HCT116 (cell line): ENCODE data around the gene FAM13A. TPM values are rescaled to one million over a fixed set of nuclear protein-coding genes. Genes with fewer than 3 reads are reported as not detected.

Experiments used
- ATAC-seq: fragments of 200-7000 bp; cut with Tn5 transposase; 2 replicates; pipeline ENCODE4 v1.9.1; 2020; ENCODE audit warnings: mild to moderate bottlenecking, moderate library complexity
- BruUV-seq: library from RNA; stranded (reverse); fragments of 400-500 nt; replicated peaks from 2 replicates; lab custom pipeline; 2021; lab: Mats Ljungman, UMichigan
- CTCF ChIA-PET: fragments of 300-600 bp; sonication (Branson Sonifier 250); formaldehyde crosslinking; loops from one replicate; lab custom pipeline; 2021; ENCODE audit warnings: antibody characterized with exemption; lab: Charles Lee
- POLR2A ChIA-PET: fragments of 300-600, 350-600 bp; sonication (Branson Sonifier 250); formaldehyde crosslinking; loops from one replicate; lab custom pipeline; 2021; ENCODE audit warnings: antibody characterized with exemption; lab: Charles Lee
- RAD21 ChIA-PET, 2 experiments: fragments of 300-600 bp; sonication (Branson Sonifier 250); formaldehyde crosslinking; loops; one replicate each; lab custom pipeline; 2023; ENCODE audit warnings: low total read pairs in 2 of 2; ENCODE audit not compliant: uncharacterized antibody in 2 of 2, unreplicated experiment in 2 of 2, low non-redundant PET in 1 of 2; lab: Charles Lee
- DNase-seq: peaks from one replicate; pipeline ENCODE4 v3.0.0-alpha.2; 2010; ENCODE audit warnings: low read depth, low spot score
- H2AFZ ChIP-seq: fragments of 200-600 bp; shearing (Covaris generic), sonication (generic); 2 replicates; pipeline ENCODE4 v1.6.1; 2017; ENCODE audit warnings: low read depth, mixed run types, mixed read lengths, antibody characterized with exemption, low read length; ENCODE audit not compliant: poor library complexity, severe bottlenecking
- H3K27ac ChIP-seq: 2 replicates; pipeline ENCODE4 v1.5.1; 2012; ENCODE audit warnings: low read depth, low read length
- H3K27me3 ChIP-seq: fragments of 200-600 bp; sonication (generic); 2 replicates; pipeline ENCODE4 v1.6.1; 2016; ENCODE audit warnings: mixed run types, low read length, mixed read lengths; ENCODE audit not compliant: insufficient read depth
- H3K36me3 ChIP-seq, 2 experiments: fragments of 200-500 bp in 1 of 2; fragments of 200-600 bp in 1 of 2; sonication (Bioruptor generic) in 1 of 2; sonication (generic) in 1 of 2; 2 replicates each; pipeline versions ENCODE4 v1.5.1 to v1.6.1; 2014 to 2016; ENCODE audit warnings: low read length in 2 of 2, inconsistent platforms in 1 of 2, mixed read lengths in 1 of 2, mixed run types in 1 of 2; ENCODE audit not compliant: insufficient read depth in 2 of 2, control insufficient read depth in 1 of 2
- H3K4me1 ChIP-seq, 2 experiments: fragments of 200-600 bp in 1 of 2; sonication (generic) in 1 of 2; 2 replicates each; pipeline versions ENCODE4 v1.5.1 to v1.6.1; 2012 to 2017; ENCODE audit warnings: low read length in 2 of 2, inconsistent platforms in 1 of 2, mild to moderate bottlenecking in 1 of 2, mixed read lengths in 1 of 2, mixed run types in 1 of 2, moderate library complexity in 1 of 2; ENCODE audit not compliant: insufficient read depth in 2 of 2, control insufficient read depth in 1 of 2
- H3K4me2 ChIP-seq: fragments of 200-600 bp; sonication (generic); 2 replicates; pipeline ENCODE4 v1.6.1; 2017; ENCODE audit warnings: mixed run types, low read length, mixed read lengths
- H3K4me3 ChIP-seq, 2 experiments: fragments of 200-600 bp in 1 of 2; sonication (generic) in 1 of 2; replicated peaks in 1 of 2; 2 replicates each; pipeline ENCODE4 v1.5.1; 2011 to 2016; ENCODE audit warnings: low read length in 2 of 2, control low read depth in 1 of 2, low read depth in 1 of 2, mild to moderate bottlenecking in 1 of 2, mixed read lengths in 1 of 2, mixed run types in 1 of 2
- H3K79me2 ChIP-seq: fragments of 200-600 bp; sonication (generic); 2 replicates; pipeline ENCODE4 v1.6.1; 2017; ENCODE audit warnings: mild to moderate bottlenecking, mixed run types, low read length, moderate library complexity, mixed read lengths; ENCODE audit not compliant: insufficient read depth
- H3K9ac ChIP-seq: fragments of 200-600 bp; sonication (generic); 2 replicates; pipeline ENCODE4 v1.6.1; 2016; ENCODE audit warnings: low read length, mixed read lengths
- H3K9me2 ChIP-seq: fragments of 200-600 bp; sonication (generic), shearing (Covaris generic); 2 replicates; pipeline ENCODE4 v1.6.1; 2017; ENCODE audit warnings: mixed run types, mild to moderate bottlenecking, moderate library complexity; ENCODE audit not compliant: insufficient read depth
- H3K9me3 ChIP-seq, 2 experiments: fragments of 200-500 bp in 1 of 2; fragments of 200-600 bp in 1 of 2; sonication (Bioruptor generic) in 1 of 2; sonication (generic) in 1 of 2; 2 replicates each; pipeline ENCODE4 v1.6.1; 2014 to 2017; ENCODE audit warnings: low read length in 2 of 2, mixed read lengths in 2 of 2, inconsistent platforms in 1 of 2, low read depth in 1 of 2, mild to moderate bottlenecking in 1 of 2, mixed run types in 1 of 2, moderate library complexity in 1 of 2; ENCODE audit not compliant: control insufficient read depth in 1 of 2, insufficient read depth in 1 of 2
- H4K20me1 ChIP-seq: fragments of 200-600 bp; sonication (generic), shearing (Covaris generic); 2 replicates; pipeline ENCODE4 v1.6.1; 2017; ENCODE audit warnings: mixed run types, mild to moderate bottlenecking, moderate library complexity; ENCODE audit not compliant: insufficient read depth
- ELF1 ChIP-seq: IDR thresholded peaks from 2 replicates; pipeline ENCODE4 v1.6.1; 2012; ENCODE audit warnings: low read depth, borderline replicate concordance
- EZH2 ChIP-seq: fragments of 200-600 bp; sonication (generic); IDR thresholded peaks from 2 replicates; pipeline ENCODE4 v1.6.1; 2017; ENCODE audit warnings: antibody characterized with exemption, mixed run types
- FOSL1 ChIP-seq: IDR thresholded peaks from 2 replicates; pipeline ENCODE4 v1.6.1; 2012; ENCODE audit warnings: low read depth
- JUND ChIP-seq: IDR thresholded peaks from 2 replicates; pipeline ENCODE4 v1.6.1; 2012
- POLR2AphosphoS5 ChIP-seq: IDR thresholded peaks from 2 replicates; pipeline ENCODE4 v1.6.1; 2011; ENCODE audit warnings: mild to moderate bottlenecking, low read depth, low read length, moderate library complexity
- RAD21 ChIP-seq: IDR thresholded peaks from 2 replicates; pipeline ENCODE4 v1.6.1; 2012; ENCODE audit warnings: low read depth, mild to moderate bottlenecking
- SIN3A ChIP-seq: IDR thresholded peaks from 2 replicates; pipeline ENCODE4 v1.6.1; 2012; ENCODE audit warnings: low read depth
- SP1 ChIP-seq: IDR thresholded peaks from 2 replicates; pipeline ENCODE4 v1.6.1; 2012; ENCODE audit warnings: low read depth
- TCF7L2 ChIP-seq: IDR thresholded peaks from 2 replicates; pipeline ENCODE4 v1.7.0; 2011; ENCODE audit warnings: borderline replicate concordance, inconsistent platforms; ENCODE audit not compliant: insufficient read depth, insufficient read length; ENCODE audit errors: extremely low read depth
- YY1 ChIP-seq: IDR thresholded peaks from 2 replicates; pipeline ENCODE4 v1.6.1; 2011; ENCODE audit warnings: low read length, low read depth, moderate library complexity, mild to moderate bottlenecking; ENCODE audit not compliant: insufficient replicate concordance; ENCODE audit errors: extremely low read depth
- ZFX ChIP-seq: fragments of 450-650 bp; IDR thresholded peaks from 2 replicates; pipeline ENCODE4 v1.6.1; 2017
- ZNF274 ChIP-seq: fragments of 200-500 bp; sonication (Bioruptor generic); IDR thresholded peaks from 2 replicates; pipeline ENCODE4 v1.6.1; 2014; ENCODE audit warnings: mild to moderate bottlenecking, low read depth, low read length, inconsistent platforms
- intact Hi-C: fragments of 100-400 bp; cut with micrococcal nuclease; formaldehyde crosslinking; loops from 2 replicates; pipeline ENCODE4 v1.10.0; 2022
- total RNA-seq: library from RNA; stranded (reverse); gene quantifications from one replicate; pipeline ENCODE4 v1.2.1, GENCODE V29; 2021; ENCODE audit not compliant: unreplicated experiment
- TF ChIP-seq, protein P1 (sequence below): IDR thresholded peaks from 2 replicates; pipeline ENCODE4 v1.6.1; 2012; ENCODE audit warnings: low read depth
- TF ChIP-seq, protein P2 (sequence below), 3 experiments: fragments of 200-600 bp in 1 of 3; sonication (generic) in 1 of 3; IDR thresholded peaks in 2 of 3; conservative IDR thresholded peaks in 1 of 3; 2 replicates each; pipeline ENCODE4 v1.5.1; 2012 to 2017; ENCODE audit warnings: low read depth in 2 of 3, low read length in 2 of 3, antibody characterized with exemption in 1 of 3, borderline replicate concordance in 1 of 3, control low read depth in 1 of 3, mild to moderate bottlenecking in 1 of 3, mixed read lengths in 1 of 3, mixed run types in 1 of 3, moderate library complexity in 1 of 3; ENCODE audit not compliant: insufficient read depth in 1 of 3
- TF ChIP-seq, protein P3 (sequence below): IDR thresholded peaks from 2 replicates; pipeline ENCODE4 v1.6.1; 2011; ENCODE audit warnings: mild to moderate bottlenecking, low read length, moderate library complexity; ENCODE audit not compliant: insufficient replicate concordance; ENCODE audit errors: extremely low read depth

Gene FAM13A
- total RNA-seq, 1 experiment from 2014 or later = 17.2 TPM

DNA sequence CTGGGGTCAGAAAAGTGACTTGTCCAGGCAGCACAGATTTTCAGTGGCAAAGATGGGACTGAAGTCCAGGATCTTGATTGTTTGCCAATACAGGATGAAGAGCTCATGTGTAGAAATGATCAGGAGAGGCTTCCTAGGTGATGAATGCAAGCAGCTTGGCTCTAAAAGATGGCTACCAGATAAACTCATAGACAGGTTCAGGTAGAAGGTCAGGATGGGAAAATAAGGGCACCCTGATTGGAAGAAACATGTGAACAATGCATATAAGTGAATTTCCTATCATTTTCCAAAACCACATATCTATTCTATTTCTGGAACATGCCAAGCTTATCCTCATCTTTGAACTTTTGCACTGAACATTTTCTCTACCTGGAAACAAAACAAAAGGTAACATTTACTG, 87.7 kb downstream of the FAM13A start:
- ATAC-seq (no peak), DNase-seq (no peak)
- CTCF ChIA-PET = no interaction called here
- BruUV-seq = no TSS peak
- intact Hi-C loops = no loop called here
- POLR2A ChIA-PET = no interaction called here
- Histone ChIP-seq H3K27me3 (no peaks in the 10 kb centered on the region), H3K4me1 (peaks cover 0 to 10% of the 10 kb centered on the region in 2 experiments; a peak in 2 of 4 replicates)
- RAD21 ChIA-PET = no interaction called here
- TF ChIP-seq YY1 (no peak), ZFX (no peak), SIN3A (no peak), FOSL1 (no peak), POLR2AphosphoS5 (no peak), ELF1 (no peak), TCF7L2 (no peak), SP1 (no peak), EZH2 (no peak), RAD21 (no peak), ZNF274 (no peak), JUND (no peak)
- TF ChIP-seq, protein P1, sequence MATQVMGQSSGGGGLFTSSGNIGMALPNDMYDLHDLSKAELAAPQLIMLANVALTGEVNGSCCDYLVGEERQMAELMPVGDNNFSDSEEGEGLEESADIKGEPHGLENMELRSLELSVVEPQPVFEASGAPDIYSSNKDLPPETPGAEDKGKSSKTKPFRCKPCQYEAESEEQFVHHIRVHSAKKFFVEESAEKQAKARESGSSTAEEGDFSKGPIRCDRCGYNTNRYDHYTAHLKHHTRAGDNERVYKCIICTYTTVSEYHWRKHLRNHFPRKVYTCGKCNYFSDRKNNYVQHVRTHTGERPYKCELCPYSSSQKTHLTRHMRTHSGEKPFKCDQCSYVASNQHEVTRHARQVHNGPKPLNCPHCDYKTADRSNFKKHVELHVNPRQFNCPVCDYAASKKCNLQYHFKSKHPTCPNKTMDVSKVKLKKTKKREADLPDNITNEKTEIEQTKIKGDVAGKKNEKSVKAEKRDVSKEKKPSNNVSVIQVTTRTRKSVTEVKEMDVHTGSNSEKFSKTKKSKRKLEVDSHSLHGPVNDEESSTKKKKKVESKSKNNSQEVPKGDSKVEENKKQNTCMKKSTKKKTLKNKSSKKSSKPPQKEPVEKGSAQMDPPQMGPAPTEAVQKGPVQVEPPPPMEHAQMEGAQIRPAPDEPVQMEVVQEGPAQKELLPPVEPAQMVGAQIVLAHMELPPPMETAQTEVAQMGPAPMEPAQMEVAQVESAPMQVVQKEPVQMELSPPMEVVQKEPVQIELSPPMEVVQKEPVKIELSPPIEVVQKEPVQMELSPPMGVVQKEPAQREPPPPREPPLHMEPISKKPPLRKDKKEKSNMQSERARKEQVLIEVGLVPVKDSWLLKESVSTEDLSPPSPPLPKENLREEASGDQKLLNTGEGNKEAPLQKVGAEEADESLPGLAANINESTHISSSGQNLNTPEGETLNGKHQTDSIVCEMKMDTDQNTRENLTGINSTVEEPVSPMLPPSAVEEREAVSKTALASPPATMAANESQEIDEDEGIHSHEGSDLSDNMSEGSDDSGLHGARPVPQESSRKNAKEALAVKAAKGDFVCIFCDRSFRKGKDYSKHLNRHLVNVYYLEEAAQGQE = no peak
- TF ChIP-seq, protein P2, sequence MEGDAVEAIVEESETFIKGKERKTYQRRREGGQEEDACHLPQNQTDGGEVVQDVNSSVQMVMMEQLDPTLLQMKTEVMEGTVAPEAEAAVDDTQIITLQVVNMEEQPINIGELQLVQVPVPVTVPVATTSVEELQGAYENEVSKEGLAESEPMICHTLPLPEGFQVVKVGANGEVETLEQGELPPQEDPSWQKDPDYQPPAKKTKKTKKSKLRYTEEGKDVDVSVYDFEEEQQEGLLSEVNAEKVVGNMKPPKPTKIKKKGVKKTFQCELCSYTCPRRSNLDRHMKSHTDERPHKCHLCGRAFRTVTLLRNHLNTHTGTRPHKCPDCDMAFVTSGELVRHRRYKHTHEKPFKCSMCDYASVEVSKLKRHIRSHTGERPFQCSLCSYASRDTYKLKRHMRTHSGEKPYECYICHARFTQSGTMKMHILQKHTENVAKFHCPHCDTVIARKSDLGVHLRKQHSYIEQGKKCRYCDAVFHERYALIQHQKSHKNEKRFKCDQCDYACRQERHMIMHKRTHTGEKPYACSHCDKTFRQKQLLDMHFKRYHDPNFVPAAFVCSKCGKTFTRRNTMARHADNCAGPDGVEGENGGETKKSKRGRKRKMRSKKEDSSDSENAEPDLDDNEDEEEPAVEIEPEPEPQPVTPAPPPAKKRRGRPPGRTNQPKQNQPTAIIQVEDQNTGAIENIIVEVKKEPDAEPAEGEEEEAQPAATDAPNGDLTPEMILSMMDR (IDR thresholded peaks at IDR 0.05 in 2 of 3, conservative IDR thresholded peaks at IDR 0.05 in 1 of 3; ENCODE audit: borderline replicate concordance in 1 of 3, insufficient read depth in 1 of 3, low read depth in 2 of 3, low read length in 2 of 3) = no peak
- TF ChIP-seq, protein P3, sequence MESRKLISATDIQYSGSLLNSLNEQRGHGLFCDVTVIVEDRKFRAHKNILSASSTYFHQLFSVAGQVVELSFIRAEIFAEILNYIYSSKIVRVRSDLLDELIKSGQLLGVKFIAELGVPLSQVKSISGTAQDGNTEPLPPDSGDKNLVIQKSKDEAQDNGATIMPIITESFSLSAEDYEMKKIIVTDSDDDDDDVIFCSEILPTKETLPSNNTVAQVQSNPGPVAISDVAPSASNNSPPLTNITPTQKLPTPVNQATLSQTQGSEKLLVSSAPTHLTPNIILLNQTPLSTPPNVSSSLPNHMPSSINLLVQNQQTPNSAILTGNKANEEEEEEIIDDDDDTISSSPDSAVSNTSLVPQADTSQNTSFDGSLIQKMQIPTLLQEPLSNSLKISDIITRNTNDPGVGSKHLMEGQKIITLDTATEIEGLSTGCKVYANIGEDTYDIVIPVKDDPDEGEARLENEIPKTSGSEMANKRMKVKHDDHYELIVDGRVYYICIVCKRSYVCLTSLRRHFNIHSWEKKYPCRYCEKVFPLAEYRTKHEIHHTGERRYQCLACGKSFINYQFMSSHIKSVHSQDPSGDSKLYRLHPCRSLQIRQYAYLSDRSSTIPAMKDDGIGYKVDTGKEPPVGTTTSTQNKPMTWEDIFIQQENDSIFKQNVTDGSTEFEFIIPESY = no peak
- TF ChIP-seq, all 23 proteins: peak for 0
- H3K79me2 ChIP-seq = no peaks in the 10 kb centered on the region
- H2AFZ ChIP-seq = no peak overlapping the region
- no peaks in the 10 kb centered on the region for H4K20me1 ChIP-seq
- no peak overlapping the region for H3K4me2 ChIP-seq
- no peak overlapping the region for H3K9ac ChIP-seq
- no peak overlapping the region for H3K27ac ChIP-seq
- H3K36me3 ChIP-seq = no peaks in the 10 kb centered on the region
- H3K9me3 ChIP-seq = no peaks in the 10 kb centered on the region
- no peaks in the 10 kb centered on the region for H3K9me2 ChIP-seq
- H3K4me3 ChIP-seq = no peak overlapping the region
